Activated CD8-positive, alpha-beta T cell treated with anti-CD3 and anti-CD28 coated beads, Interleukin-2, amount 10 ng/mL, durations not matched to agents 7 days and 5 days (primary cell): Measurements from ENCODE around the gene GRIA3. TPM values are rescaled to one million over a fixed set of nuclear protein-coding genes. Genes with fewer than 3 reads are reported as not detected.
"Not testable (repeated sequence)": the region's sequence is repeated elsewhere in the genome, so short reads cannot be mapped to it uniquely, and the experiment has no call there.

Source experiments
- ATAC-seq: fragments of 150-1000 bp; cut with Tn5 transposase; one replicate; pipeline ENCODE4 v1.10.0; 2021; ENCODE audit warnings: moderate library complexity
- CTCF ChIA-PET: fragments of 350-600 bp; sonication (Branson Sonifier 250); formaldehyde crosslinking; loops from one replicate; lab custom pipeline; 2021; ENCODE audit warnings: antibody characterized with exemption; lab: Charles Lee
- POLR2A ChIA-PET: fragments of 350-600 bp; sonication (Branson Sonifier 250); formaldehyde crosslinking; loops from one replicate; lab custom pipeline; 2021; ENCODE audit warnings: antibody characterized with exemption; lab: Charles Lee
- DNase-seq: peaks from one replicate; pipeline ENCODE4 v3.0.0-alpha.2; 2020
- H3K27ac Mint-ChIP-seq: one replicate; pipeline ENCODE4 v1.8.0; 2021; ENCODE audit warnings: mild to moderate bottlenecking, mixed read lengths
- H3K27me3 Mint-ChIP-seq: one replicate; pipeline ENCODE4 v1.8.0; 2021; ENCODE audit warnings: low read depth, mixed read lengths
- H3K36me3 Mint-ChIP-seq: one replicate; pipeline ENCODE4 v1.8.0; 2021; ENCODE audit warnings: low read depth, mixed read lengths
- H3K4me1 Mint-ChIP-seq: one replicate; pipeline ENCODE4 v1.8.0; 2021; ENCODE audit warnings: low read depth, mixed read lengths
- H3K4me3 Mint-ChIP-seq: one replicate; pipeline ENCODE4 v1.8.0; 2021; ENCODE audit warnings: mild to moderate bottlenecking, mixed read lengths
- H3K9me3 Mint-ChIP-seq: one replicate; pipeline ENCODE4 v1.8.0; 2022; ENCODE audit warnings: mixed read lengths; ENCODE audit not compliant: insufficient read depth
- total RNA-seq, 2 experiments: library from RNA; stranded (reverse); gene quantifications; one replicate each; pipeline ENCODE4 v1.2.3, GENCODE V29; 2021

GRIA3 gene
- total RNA-seq, 2 experiments from 2014 or later = not detected

DNA sequence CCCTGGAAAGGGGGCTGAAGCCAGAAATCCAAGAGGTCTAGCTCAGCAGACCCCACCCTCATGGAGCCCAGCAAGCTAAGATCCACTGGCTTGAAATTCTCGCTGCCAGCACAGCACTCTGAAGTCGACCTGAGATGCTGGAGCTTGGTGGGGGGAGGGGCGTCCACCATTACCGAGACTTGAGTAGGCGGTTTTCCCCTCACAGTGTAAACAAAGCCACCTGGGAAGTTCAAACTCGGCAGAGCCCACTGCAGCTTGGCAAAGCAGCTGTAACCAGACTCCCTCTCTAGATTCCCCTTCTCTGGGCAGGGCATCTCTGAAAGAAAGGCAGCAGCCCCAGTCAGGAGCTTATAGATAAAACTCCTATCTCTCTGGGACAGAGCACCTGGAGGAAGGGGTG lies 99.3 kb downstream of the GRIA3 start:
- H3K27ac Mint-ChIP-seq, H3K36me3 Mint-ChIP-seq, DNase-seq, ATAC-seq, H3K9me3 Mint-ChIP-seq, H3K4me3 Mint-ChIP-seq, CTCF ChIA-PET, POLR2A ChIA-PET, H3K27me3 Mint-ChIP-seq, H3K4me1 Mint-ChIP-seq: not testable (repeated sequence)

DNA sequence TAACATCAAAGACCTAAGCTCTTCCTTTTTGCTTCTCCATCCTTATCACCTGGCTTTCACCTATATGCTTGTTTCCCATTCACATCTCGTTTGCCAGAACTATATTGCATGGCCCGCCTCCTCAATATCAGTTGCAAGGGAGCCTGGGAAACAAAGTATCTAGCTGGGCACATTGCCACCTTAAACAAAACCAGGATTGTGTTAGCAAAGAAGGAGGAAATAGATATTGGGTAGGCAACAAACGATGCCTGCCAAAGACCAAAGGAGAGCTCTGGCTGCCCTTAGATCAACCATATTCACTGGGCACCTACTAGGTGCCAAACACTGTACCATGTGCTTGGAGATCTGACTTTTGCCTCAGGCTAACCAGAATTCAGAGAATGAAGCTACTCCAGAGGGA lies 107.5 kb downstream of the GRIA3 start:
- H3K27ac Mint-ChIP-seq = no peak overlapping the region
- no peak overlapping the region for H3K4me3 Mint-ChIP-seq
- no peaks in the 10 kb centered on the region for H3K27me3 Mint-ChIP-seq
- DNase-seq (no peak), ATAC-seq (no peak)
- CTCF ChIA-PET = no interaction called here
- H3K36me3 Mint-ChIP-seq = no peaks in the 10 kb centered on the region
- H3K9me3 Mint-ChIP-seq = no peaks in the 10 kb centered on the region
- POLR2A ChIA-PET = no interaction called here
- peaks cover 1% of the 10 kb centered on the region for H3K4me1 Mint-ChIP-seq

DNA sequence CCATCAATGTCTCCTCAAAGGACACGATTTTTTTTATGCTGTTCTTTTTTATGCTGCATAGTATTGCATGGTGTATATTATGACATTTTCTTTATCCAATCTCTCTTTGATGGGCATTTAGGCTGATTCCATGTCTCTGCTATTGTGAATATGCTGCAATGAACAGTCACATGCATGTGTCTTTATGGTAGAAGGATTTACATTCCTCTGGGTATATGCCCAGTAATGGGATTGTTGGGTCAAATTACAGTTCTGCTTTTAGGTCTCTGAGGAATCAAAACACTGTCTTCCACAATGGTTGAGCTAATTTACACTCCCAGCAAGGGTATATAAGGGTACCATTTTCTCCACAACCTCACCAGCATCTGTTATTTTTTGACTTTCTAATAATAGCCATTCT lies 113.9 kb downstream of the GRIA3 start:
- DNase-seq = no peak
- Mint-ChIP-seq H3K27ac (no peak overlapping the region), H3K36me3 (no peaks in the 10 kb centered on the region), H3K4me1 (peaks cover 1% of the 10 kb centered on the region), H3K4me3 (no peak overlapping the region), H3K27me3 (no peaks in the 10 kb centered on the region), H3K9me3 (no peaks in the 10 kb centered on the region)
- no peak for ATAC-seq
- CTCF ChIA-PET = no interaction called here
- POLR2A ChIA-PET = no interaction called here

DNA sequence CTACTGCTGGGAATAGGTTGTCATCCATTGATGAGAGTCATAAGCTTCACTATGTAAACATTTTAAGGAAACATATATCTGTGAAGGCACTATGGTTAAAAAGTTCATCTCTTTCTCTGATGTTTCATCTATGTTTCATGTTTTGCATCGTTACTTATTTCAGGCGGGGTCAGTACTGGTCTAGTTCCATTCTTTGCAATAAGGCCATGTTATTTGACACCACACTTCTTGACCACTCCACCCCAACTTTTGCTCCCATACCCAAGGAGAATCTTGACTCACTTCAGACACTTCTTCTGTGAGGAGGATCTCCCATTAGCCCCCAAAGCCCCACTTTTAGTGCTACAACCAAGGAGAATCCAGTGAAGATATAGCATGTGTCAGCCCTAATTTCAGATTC lies 119.4 kb downstream of the GRIA3 start:
- Mint-ChIP-seq H3K27ac (no peak overlapping the region), H3K36me3 (no peaks in the 10 kb centered on the region), H3K4me1 (no peaks in the 10 kb centered on the region), H3K9me3 (no peaks in the 10 kb centered on the region), H3K4me3 (no peak overlapping the region), H3K27me3 (no peaks in the 10 kb centered on the region)
- DNase-seq (no peak), ATAC-seq (no peak)
- CTCF ChIA-PET = no interaction called here
- POLR2A ChIA-PET = no interaction called here

DNA sequence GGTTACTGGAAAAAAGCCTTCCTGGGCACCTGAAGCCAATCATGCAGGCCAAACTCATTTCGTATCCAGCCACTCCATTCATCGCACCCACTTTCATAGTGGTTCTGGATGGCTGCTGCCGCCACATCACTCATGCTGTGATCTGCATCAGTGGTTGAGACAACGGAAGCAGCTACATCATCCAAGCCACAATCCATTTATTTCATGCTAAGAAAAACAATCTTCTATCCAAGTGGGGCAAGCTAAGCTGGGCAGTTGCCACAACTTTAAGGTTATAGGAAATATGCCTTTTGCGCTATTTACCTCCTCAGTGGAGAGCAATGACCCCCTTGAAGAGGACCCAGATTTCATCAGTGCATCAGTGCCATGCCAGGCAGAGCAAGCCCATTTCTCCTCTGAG lies 124.6 kb downstream of the GRIA3 start:
- CTCF ChIA-PET = no interaction called here
- POLR2A ChIA-PET = no interaction called here
- DNase-seq = no peak
- Mint-ChIP-seq H3K27ac (no peak overlapping the region), H3K36me3 (no peaks in the 10 kb centered on the region), H3K27me3 (no peaks in the 10 kb centered on the region), H3K4me3 (no peak overlapping the region), H3K9me3 (no peaks in the 10 kb centered on the region), H3K4me1 (no peaks in the 10 kb centered on the region)
- no peak for ATAC-seq

DNA sequence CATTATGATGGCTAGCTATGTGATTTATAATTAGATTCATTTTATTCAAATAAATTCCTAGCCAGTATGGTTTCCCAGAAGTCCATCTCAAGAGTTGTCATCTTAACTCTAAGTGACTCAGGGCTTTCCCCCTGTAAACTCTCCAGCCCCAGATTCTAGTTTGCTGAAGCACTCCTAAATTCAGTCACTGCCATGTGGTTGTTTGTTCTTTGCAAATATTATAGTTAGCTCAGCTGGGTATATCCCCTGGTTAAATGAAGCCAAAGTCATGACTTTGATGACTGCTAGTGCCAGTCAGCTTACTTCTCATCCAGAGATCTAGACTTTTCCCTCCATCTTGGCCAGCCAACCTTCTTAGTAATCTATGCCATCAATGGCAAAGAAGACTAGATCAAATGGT lies 126.0 kb downstream of the GRIA3 start:
- Mint-ChIP-seq H3K9me3 (no peaks in the 10 kb centered on the region), H3K4me3 (no peak overlapping the region), H3K27me3 (no peaks in the 10 kb centered on the region), H3K36me3 (no peaks in the 10 kb centered on the region), H3K4me1 (no peaks in the 10 kb centered on the region), H3K27ac (no peak overlapping the region)
- CTCF ChIA-PET = no interaction called here
- POLR2A ChIA-PET = no interaction called here
- no peak for ATAC-seq
- no peak for DNase-seq

DNA sequence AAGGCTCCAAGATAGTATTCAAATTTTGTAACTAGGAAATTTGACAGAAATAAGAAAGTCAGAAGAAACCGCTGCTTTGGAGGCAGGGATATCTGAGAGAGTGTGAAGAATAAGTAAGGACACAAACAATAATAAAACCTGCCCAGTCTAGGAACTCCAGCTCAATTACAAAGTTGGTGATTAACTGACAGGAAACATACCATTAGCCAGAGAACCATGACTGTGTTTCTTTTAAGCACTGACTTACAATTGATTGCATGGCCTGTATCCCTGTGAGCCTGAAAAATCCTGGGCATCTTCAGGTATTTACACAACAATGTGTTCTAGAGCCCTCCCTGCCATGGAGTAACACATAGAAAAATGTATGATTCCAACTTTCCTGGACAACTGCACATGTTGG lies 127.4 kb downstream of the GRIA3 start:
- DNase-seq (no peak), ATAC-seq (no peak)
- H3K27ac Mint-ChIP-seq = no peak overlapping the region
- ChIA-PET CTCF (no interaction called here), POLR2A (no interaction called here)
- H3K36me3 Mint-ChIP-seq = no peaks in the 10 kb centered on the region
- H3K4me3 Mint-ChIP-seq = no peak overlapping the region
- no peaks in the 10 kb centered on the region for H3K4me1 Mint-ChIP-seq
- no peaks in the 10 kb centered on the region for H3K27me3 Mint-ChIP-seq
- H3K9me3 Mint-ChIP-seq = no peaks in the 10 kb centered on the region

DNA sequence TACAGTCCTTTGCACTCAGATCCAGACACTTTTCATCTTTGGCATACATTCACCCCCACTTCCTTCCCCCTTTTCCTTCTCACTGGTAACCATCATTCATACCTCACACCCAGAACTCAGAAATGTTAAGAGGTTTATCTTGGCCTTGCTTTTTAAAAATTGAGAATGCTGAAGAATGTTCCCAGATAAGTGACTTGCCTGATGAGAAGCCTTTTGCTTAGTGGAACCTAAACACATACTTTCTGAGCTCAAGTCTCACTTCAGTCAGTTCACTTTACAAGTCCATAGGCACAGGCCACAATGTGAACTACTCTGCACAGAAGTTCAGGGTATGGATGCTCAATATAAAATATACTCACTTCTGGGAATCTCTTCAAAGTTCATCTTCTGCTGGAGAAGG lies 129.4 kb downstream of the GRIA3 start:
- no peaks in the 10 kb centered on the region for H3K9me3 Mint-ChIP-seq
- H3K4me1 Mint-ChIP-seq = no peaks in the 10 kb centered on the region
- no peaks in the 10 kb centered on the region for H3K36me3 Mint-ChIP-seq
- H3K27me3 Mint-ChIP-seq = no peaks in the 10 kb centered on the region
- no peak overlapping the region for H3K4me3 Mint-ChIP-seq
- POLR2A ChIA-PET = no interaction called here
- ATAC-seq = no peak
- DNase-seq = no peak
- H3K27ac Mint-ChIP-seq = no peak overlapping the region
- CTCF ChIA-PET = no interaction called here

DNA sequence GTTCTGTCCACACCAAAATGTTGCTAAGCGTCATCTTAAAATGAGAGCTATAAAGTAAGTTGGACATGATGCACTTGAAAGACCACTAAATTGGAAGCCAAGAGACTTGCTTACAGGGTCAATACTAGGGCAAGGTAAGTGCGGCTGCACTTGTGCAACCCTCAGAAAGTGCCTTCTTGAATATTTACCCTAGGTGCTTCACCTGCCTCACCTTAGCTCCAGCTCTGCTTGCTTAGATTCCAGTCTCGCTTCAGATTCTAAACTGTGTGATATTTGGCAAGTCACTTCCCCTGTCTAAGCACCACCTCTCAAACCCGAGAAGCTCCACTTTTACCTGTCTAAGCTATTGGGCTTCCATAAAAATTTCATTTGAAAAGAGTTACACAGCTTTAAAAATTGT lies 136.5 kb downstream of the GRIA3 start:
- ChIA-PET POLR2A (no interaction called here), CTCF (no interaction called here)
- Mint-ChIP-seq H3K27me3 (no peaks in the 10 kb centered on the region), H3K36me3 (no peaks in the 10 kb centered on the region), H3K4me3 (no peak overlapping the region), H3K4me1 (no peaks in the 10 kb centered on the region), H3K27ac (no peak overlapping the region), H3K9me3 (no peaks in the 10 kb centered on the region)
- ATAC-seq = no peak
- no peak for DNase-seq

DNA sequence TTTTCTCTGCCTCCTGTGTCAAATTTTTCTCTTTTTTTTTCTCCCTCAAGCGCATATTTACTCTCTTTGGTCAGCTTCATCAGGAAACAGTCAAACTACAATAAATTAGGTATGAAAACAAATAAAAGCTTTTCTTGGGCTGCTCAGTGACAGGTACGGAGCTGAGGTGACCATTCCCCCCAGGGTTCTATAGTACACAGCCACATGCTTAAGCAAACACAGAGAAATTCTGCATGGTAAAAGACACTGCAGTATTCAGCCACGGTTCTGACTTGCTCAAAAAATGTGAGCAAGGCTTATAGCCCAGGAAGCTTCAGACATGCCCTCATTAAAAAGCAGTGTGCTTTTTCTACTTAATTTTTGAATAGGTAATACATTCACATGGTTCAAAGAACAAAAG lies 138.5 kb downstream of the GRIA3 start:
- POLR2A ChIA-PET = no interaction called here
- H3K27ac Mint-ChIP-seq = no peak overlapping the region
- DNase-seq (no peak), ATAC-seq (no peak)
- H3K4me3 Mint-ChIP-seq = no peak overlapping the region
- no peaks in the 10 kb centered on the region for H3K36me3 Mint-ChIP-seq
- no peaks in the 10 kb centered on the region for H3K27me3 Mint-ChIP-seq
- CTCF ChIA-PET = no interaction called here
- no peaks in the 10 kb centered on the region for H3K9me3 Mint-ChIP-seq
- H3K4me1 Mint-ChIP-seq = no peaks in the 10 kb centered on the region

DNA sequence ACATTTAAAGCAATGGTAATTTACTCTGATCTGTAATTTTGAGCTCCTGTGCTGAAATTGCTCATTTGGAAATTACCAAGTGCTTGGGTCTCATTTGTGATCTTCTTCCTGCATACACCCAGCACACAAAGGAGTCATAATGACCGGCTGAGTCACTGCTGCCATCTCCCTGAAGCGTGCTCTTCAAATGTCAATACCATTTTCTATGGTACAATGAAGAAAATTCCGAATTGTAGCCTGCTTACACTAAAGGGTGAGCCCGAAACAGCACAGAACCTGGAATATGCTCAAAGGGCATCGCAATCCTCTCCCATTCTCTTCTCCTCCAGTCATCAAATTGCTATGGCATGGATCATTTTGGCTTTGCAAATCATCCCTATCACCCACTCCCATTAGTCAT lies 140.5 kb downstream of the GRIA3 start:
- CTCF ChIA-PET = no interaction called here
- no peak overlapping the region for H3K4me3 Mint-ChIP-seq
- H3K9me3 Mint-ChIP-seq = no peaks in the 10 kb centered on the region
- no peaks in the 10 kb centered on the region for H3K4me1 Mint-ChIP-seq
- POLR2A ChIA-PET = no interaction called here
- DNase-seq (no peak), ATAC-seq (no peak)
- H3K27me3 Mint-ChIP-seq = no peaks in the 10 kb centered on the region
- no peak overlapping the region for H3K27ac Mint-ChIP-seq
- no peaks in the 10 kb centered on the region for H3K36me3 Mint-ChIP-seq

DNA sequence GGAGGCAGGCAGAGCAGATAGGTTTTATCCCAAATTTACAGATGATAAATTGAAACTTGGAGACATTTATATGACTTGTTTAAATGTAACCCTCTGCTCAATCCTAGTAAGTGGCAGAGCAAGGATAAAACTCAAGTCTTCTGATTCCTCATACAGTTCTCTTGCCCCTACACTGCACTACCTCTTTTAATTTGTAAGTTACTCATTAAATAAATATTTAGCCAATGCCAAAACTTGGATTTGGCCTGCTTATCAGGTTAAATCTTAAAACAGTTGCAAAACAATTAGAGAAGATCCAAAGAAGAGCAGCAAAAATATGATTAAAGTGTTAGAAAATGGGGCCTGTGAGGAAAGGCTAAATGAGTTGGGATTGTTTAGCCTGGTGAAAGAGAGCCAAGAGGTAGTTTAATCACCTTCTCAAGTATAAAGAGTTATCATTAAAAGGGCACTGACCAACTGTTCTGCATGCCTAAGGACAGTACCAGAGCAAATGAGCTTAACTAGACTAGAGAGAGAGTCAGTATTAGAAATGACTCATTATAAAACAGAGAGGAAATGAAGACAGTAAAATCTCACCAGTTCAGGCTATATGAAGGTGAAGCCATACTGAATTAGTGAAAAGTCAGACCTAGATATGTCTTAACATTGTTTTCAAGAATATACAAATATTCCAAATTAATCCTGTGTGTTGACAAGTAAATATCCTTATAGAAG lies 146.3 kb downstream of the GRIA3 start:
- CTCF ChIA-PET = no interaction called here
- no peaks in the 10 kb centered on the region for H3K4me1 Mint-ChIP-seq

DNA sequence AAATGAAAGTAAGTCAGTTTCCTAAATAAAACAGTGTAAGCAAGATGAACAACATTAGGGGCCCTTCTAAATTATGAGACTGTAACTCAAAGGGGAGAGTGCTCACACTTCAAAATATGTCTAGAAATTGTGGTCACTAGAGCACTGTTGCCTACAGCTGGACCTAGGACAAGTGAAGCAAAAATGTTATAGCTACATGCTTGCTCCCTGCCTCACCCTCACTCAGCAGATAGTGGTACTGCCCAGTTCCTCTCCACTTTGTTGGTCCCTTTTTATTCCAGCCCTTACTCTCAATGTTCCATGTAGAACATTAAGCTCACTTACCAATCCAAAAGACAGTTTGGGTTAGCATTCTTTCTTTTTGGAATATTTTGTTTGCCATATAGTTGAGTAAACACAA lies 147.3 kb downstream of the GRIA3 start:
- POLR2A ChIA-PET = no interaction called here
- Mint-ChIP-seq H3K9me3 (no peaks in the 10 kb centered on the region), H3K4me1 (no peaks in the 10 kb centered on the region), H3K36me3 (no peaks in the 10 kb centered on the region), H3K4me3 (no peak overlapping the region), H3K27me3 (no peaks in the 10 kb centered on the region), H3K27ac (no peak overlapping the region)
- ATAC-seq = no peak
- no peak for DNase-seq
- CTCF ChIA-PET = no interaction called here

More for the DNA sequence above, 146.3 kb downstream of the GRIA3 start:
- Mint-ChIP-seq H3K27ac (no peak overlapping the region), H3K4me3 (no peak overlapping the region), H3K36me3 (no peaks in the 10 kb centered on the region), H3K9me3 (no peaks in the 10 kb centered on the region), H3K27me3 (no peaks in the 10 kb centered on the region)
- POLR2A ChIA-PET = no interaction called here
- ATAC-seq (no peak), DNase-seq (no peak)
